GM12878 (cell line): Measurements from ENCODE around the gene AGTRAP.

Experiments used
- EZH2 ChIP-seq: IDR thresholded peaks from 2 replicates; pipeline ENCODE4 v1.6.1; 2012; ENCODE audit warnings: low read depth, mild to moderate bottlenecking, control low read depth, inconsistent platforms, low read length, borderline replicate concordance; ENCODE audit not compliant: control insufficient read depth
- HDAC2 ChIP-seq: fragments of 200-600 bp; sonication (generic); IDR thresholded peaks from 2 replicates; pipeline ENCODE4 v1.6.1; 2017
- NFXL1 ChIP-seq: fragments of 450-650 bp; IDR thresholded peaks from 2 replicates; pipeline ENCODE4 v1.6.1; 2017; ENCODE audit warnings: antibody characterized with exemption, mild to moderate bottlenecking, borderline replicate concordance
- POLR2A ChIP-seq: IDR thresholded peaks from 2 replicates; pipeline ENCODE4 v1.6.1; 2011; ENCODE audit warnings: low read depth, mild to moderate bottlenecking, low read length
- RAD21 ChIP-seq: IDR thresholded peaks from 2 replicates; pipeline ENCODE4 v1.6.1; 2011; ENCODE audit warnings: mild to moderate bottlenecking, low read depth, low read length, moderate library complexity; ENCODE audit not compliant: insufficient read depth
- SIN3A ChIP-seq: IDR thresholded peaks from 2 replicates; pipeline ENCODE4 v1.6.1; 2012; ENCODE audit warnings: low read depth, low read length, improper control_type of control experiment
- SP1 ChIP-seq: IDR thresholded peaks from one replicate; pipeline ENCODE4 v1.6.1; 2011; ENCODE audit warnings: low read depth, low read length
- TAF1 ChIP-seq: IDR thresholded peaks from 2 replicates; pipeline ENCODE4 v1.6.1; 2011; ENCODE audit warnings: mild to moderate bottlenecking, low read depth, low read length, borderline replicate concordance
- TCF7 ChIP-seq: IDR thresholded peaks from 2 replicates; pipeline ENCODE4 v1.6.1; 2014; ENCODE audit warnings: antibody characterized with exemption, borderline replicate concordance
- TF ChIP-seq, protein P1 (sequence below): IDR thresholded peaks from 2 replicates; pipeline ENCODE4 v1.6.1; 2012; ENCODE audit warnings: mild to moderate bottlenecking, low read depth, low read length
- TF ChIP-seq, protein P2 (sequence below), 3 experiments: IDR thresholded peaks in 2 of 3; conservative IDR thresholded peaks in 1 of 3; 2 replicates each; pipeline ENCODE4 v1.5.1; 2011; ENCODE audit warnings: low read depth in 3 of 3, low read length in 3 of 3, mild to moderate bottlenecking in 3 of 3, control low read depth in 2 of 3, moderate library complexity in 2 of 3, inconsistent platforms in 1 of 3, mixed read lengths in 1 of 3; ENCODE audit not compliant: control insufficient read depth in 2 of 3, insufficient read depth in 1 of 3; ENCODE audit errors: extremely low read depth in 1 of 3
- TF ChIP-seq, protein P3 (sequence below): fragments of 450-650 bp; IDR thresholded peaks from 2 replicates; pipeline ENCODE4 v1.6.1; 2017; ENCODE audit warnings: mild to moderate bottlenecking, low read depth, inconsistent platforms; ENCODE audit not compliant: poor library complexity, severe bottlenecking

DNA sequence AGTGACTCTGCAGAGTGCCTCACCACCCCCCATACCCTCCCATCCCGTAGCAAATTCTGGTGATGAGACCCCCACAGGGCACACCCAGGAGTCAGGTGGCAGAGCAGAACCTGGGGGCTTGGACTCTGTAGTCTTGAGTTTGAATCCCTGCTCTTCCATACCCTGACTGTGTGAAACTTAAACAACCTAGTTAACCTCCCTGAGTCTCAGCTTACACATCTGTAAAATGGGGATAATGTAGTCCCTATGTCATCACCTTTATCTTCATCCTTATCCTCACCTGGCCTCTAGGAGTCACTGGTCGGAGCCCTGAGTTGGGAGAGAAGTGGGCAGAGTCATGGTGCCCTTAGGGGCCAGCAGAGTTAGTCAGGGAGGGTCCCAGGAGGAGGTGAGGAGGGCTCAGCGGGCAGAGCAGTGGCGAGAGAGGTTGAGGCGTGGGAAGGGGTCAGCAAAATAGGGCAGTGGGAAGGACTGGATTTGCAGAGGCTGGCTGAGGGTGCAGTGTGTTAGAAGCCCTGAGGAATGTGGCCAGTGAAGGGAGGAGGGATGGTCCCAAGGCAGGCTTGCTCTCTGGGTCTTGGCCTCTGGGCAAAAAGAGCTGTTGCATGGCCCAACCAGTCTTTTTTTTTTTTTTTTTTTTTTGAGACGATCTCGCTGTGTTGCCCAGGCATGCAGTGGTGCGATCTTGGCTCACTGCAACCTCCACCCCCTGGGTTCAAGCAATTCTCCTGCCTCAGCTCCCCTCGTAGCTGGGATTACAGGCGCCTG is 44.6 kb downstream of the AGTRAP start:
- TF ChIP-seq TAF1 (no peak), NFXL1 (no peak), RAD21 (no peak), HDAC2 (no peak), SIN3A (no peak), SP1 (no peak), TCF7 (no peak), EZH2 (no peak), POLR2A (no peak)
- TF ChIP-seq, protein P1, sequence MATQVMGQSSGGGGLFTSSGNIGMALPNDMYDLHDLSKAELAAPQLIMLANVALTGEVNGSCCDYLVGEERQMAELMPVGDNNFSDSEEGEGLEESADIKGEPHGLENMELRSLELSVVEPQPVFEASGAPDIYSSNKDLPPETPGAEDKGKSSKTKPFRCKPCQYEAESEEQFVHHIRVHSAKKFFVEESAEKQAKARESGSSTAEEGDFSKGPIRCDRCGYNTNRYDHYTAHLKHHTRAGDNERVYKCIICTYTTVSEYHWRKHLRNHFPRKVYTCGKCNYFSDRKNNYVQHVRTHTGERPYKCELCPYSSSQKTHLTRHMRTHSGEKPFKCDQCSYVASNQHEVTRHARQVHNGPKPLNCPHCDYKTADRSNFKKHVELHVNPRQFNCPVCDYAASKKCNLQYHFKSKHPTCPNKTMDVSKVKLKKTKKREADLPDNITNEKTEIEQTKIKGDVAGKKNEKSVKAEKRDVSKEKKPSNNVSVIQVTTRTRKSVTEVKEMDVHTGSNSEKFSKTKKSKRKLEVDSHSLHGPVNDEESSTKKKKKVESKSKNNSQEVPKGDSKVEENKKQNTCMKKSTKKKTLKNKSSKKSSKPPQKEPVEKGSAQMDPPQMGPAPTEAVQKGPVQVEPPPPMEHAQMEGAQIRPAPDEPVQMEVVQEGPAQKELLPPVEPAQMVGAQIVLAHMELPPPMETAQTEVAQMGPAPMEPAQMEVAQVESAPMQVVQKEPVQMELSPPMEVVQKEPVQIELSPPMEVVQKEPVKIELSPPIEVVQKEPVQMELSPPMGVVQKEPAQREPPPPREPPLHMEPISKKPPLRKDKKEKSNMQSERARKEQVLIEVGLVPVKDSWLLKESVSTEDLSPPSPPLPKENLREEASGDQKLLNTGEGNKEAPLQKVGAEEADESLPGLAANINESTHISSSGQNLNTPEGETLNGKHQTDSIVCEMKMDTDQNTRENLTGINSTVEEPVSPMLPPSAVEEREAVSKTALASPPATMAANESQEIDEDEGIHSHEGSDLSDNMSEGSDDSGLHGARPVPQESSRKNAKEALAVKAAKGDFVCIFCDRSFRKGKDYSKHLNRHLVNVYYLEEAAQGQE: no peak
- TF ChIP-seq, protein P2, sequence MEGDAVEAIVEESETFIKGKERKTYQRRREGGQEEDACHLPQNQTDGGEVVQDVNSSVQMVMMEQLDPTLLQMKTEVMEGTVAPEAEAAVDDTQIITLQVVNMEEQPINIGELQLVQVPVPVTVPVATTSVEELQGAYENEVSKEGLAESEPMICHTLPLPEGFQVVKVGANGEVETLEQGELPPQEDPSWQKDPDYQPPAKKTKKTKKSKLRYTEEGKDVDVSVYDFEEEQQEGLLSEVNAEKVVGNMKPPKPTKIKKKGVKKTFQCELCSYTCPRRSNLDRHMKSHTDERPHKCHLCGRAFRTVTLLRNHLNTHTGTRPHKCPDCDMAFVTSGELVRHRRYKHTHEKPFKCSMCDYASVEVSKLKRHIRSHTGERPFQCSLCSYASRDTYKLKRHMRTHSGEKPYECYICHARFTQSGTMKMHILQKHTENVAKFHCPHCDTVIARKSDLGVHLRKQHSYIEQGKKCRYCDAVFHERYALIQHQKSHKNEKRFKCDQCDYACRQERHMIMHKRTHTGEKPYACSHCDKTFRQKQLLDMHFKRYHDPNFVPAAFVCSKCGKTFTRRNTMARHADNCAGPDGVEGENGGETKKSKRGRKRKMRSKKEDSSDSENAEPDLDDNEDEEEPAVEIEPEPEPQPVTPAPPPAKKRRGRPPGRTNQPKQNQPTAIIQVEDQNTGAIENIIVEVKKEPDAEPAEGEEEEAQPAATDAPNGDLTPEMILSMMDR (IDR thresholded peaks at IDR 0.05 in 2 of 3, conservative IDR thresholded peaks at IDR 0.05 in 1 of 3; ENCODE audit: control insufficient read depth in 2 of 3, extremely low read depth in 1 of 3, insufficient read depth in 1 of 3, low read depth in 3 of 3, low read length in 3 of 3): no peak
- TF ChIP-seq, protein P3, sequence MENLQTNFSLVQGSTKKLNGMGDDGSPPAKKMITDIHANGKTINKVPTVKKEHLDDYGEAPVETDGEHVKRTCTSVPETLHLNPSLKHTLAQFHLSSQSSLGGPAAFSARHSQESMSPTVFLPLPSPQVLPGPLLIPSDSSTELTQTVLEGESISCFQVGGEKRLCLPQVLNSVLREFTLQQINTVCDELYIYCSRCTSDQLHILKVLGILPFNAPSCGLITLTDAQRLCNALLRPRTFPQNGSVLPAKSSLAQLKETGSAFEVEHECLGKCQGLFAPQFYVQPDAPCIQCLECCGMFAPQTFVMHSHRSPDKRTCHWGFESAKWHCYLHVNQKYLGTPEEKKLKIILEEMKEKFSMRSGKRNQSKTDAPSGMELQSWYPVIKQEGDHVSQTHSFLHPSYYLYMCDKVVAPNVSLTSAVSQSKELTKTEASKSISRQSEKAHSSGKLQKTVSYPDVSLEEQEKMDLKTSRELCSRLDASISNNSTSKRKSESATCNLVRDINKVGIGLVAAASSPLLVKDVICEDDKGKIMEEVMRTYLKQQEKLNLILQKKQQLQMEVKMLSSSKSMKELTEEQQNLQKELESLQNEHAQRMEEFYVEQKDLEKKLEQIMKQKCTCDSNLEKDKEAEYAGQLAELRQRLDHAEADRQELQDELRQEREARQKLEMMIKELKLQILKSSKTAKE: no peak
